ENCODE data around the gene USP10.

Gene USP10

DNA sequence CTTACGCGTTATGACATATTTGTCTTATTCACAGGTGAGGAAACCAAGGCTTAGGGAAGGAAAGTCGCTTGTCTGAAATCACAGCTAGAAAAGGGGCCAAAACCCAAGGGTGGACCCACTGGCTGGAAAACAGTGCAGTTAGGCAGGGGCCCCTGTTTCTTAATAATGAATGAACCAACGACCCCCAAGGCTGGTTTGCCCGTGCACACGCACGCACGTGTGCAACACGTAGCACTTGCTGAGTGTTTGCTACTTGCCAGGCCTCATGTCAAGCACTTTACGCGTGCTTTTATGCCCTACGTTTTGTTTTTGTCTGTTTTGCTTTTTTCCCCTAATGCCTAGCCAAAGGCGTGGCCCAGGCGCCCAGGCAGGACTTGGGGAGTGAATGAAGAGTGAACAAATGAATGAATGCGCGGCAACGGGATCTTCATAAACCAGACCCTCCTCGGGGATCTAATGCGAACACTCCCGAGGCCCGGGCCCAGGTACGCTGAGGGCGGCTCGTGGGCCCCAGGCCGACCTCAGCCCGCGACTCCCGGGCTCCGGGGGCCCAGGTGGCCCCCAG, 571 bp upstream of the USP10 start:
- DNase-seq (ENCODE audit: low spot score) = no peak
- Mint-ChIP-seq H3K4me3 (peak overlapping the region; percentile 82), H3K4me1 (ENCODE audit: low read depth) (peaks cover 28% of the 10 kb centered on the region), H3K27me3 (ENCODE audit: low read depth) (no peaks in the 10 kb centered on the region), H3K27ac (peak overlapping the region; percentile 86), H3K36me3 (ENCODE audit: low read depth) (peaks cover 2% of the 10 kb centered on the region), H3K9me3 (no peaks in the 10 kb centered on the region)

GRCh38 chr16:84700446-84701300, 873 bp downstream of the USP10 start:
- Mint-ChIP-seq H3K4me1 (ENCODE audit: low read depth) (peaks cover 36% of the 10 kb centered on the region), H3K4me3 (peak overlapping the region; percentile 97), H3K27ac (peak overlapping the region; percentile 96), H3K27me3 (ENCODE audit: low read depth) (no peaks in the 10 kb centered on the region), H3K9me3 (no peaks in the 10 kb centered on the region), H3K36me3 (ENCODE audit: low read depth) (peaks cover 4% of the 10 kb centered on the region)
- DNase-seq (ENCODE audit: low spot score) = peak; percentile 39

- Mint-ChIP-seq H3K27me3 (ENCODE audit: low read depth) (no peaks in the 10 kb centered on the region), H3K9me3 (no peaks in the 10 kb centered on the region), H3K36me3 (ENCODE audit: low read depth) (peaks cover 4% of the 10 kb centered on the region), H3K4me1 (ENCODE audit: low read depth) (peaks cover 36% of the 10 kb centered on the region), H3K27ac (no peak overlapping the region), H3K4me3 (no peak overlapping the region)
- DNase-seq (ENCODE audit: low spot score) = no peak
These were observed 3.9 kb downstream of the USP10 start for GRCh38 chr16:84703681-84704080.

DNA sequence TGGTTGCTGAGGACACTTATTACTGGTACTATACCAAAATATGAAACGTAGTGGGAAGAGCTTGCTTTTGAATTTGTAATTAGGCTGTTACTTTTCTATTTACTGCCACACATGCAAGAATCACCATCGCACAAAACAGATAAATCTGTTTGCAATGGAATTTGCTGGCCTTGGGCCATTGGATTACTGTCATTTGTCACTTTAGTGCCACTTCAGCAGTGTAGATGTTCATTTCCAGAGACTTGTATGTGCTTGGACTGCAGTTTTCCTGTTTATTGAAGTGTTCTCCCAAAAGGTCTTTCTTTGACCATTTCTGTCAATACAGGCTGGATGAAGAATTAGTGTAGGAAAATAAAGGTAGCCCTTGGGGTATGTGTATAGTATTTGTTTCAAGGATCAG, 4.5 kb downstream of the USP10 start:
- H3K27me3 Mint-ChIP-seq (ENCODE audit: low read depth) = no peaks in the 10 kb centered on the region
- H3K9me3 Mint-ChIP-seq = no peaks in the 10 kb centered on the region
- peaks cover 33% of the 10 kb centered on the region for H3K4me1 Mint-ChIP-seq (ENCODE audit: low read depth)
- H3K27ac Mint-ChIP-seq = no peak overlapping the region
- DNase-seq (ENCODE audit: low spot score) = no peak
- no peak overlapping the region for H3K4me3 Mint-ChIP-seq
- peaks cover 4% of the 10 kb centered on the region for H3K36me3 Mint-ChIP-seq (ENCODE audit: low read depth)

DNA sequence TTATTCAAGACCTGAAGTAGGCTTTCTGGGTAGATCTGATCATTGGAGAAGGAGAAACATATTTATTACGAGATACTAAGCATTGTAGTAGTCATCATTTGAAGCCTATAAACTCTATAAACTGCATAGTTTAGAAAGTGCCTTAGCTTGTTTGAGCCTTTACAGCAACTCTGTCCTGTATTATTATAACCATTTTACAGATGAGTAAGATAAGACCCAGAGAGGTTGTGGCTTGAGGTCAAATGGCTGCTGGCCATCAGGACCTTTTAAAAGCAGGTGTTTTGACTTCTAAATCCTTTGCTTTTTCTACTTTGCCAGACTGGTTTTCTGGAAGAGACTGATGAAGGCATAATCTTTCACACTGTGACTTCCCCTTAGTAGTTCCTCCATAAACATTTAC, 7.1 kb downstream of the USP10 start:
- H3K36me3 Mint-ChIP-seq (ENCODE audit: low read depth) = peaks cover 2% of the 10 kb centered on the region
- H3K27ac Mint-ChIP-seq = no peak overlapping the region
- H3K4me1 Mint-ChIP-seq (ENCODE audit: low read depth) = peaks cover 23% of the 10 kb centered on the region
- no peaks in the 10 kb centered on the region for H3K27me3 Mint-ChIP-seq (ENCODE audit: low read depth)
- no peak for DNase-seq (ENCODE audit: low spot score)
- no peak overlapping the region for H3K4me3 Mint-ChIP-seq
- H3K9me3 Mint-ChIP-seq = no peaks in the 10 kb centered on the region

DNA sequence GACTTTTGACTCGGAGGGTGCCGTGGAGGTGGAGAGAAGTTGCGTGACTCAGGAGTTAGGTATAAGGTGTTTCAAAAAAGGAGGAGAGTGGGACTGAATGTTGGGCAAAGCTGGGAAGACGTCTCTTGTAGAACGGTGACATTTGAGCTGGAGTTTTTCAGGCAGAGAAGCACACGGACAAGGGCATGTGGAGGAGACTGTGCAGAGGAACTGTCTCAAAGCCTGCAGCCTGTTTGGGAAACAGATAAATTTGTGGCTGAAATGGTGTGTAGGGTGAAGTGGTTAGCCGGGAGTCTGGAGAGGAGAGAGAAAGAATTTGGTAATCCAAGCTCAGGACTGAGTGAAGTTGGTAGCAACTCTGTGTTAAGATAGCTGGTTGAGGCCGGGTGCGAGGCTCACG, 9.8 kb downstream of the USP10 start:
- H3K4me1 Mint-ChIP-seq (ENCODE audit: low read depth) = peaks cover 12% of the 10 kb centered on the region
- peaks cover 2% of the 10 kb centered on the region for H3K36me3 Mint-ChIP-seq (ENCODE audit: low read depth)
- H3K9me3 Mint-ChIP-seq = no peaks in the 10 kb centered on the region
- no peak overlapping the region for H3K27ac Mint-ChIP-seq
- DNase-seq (ENCODE audit: low spot score) = no peak
- no peak overlapping the region for H3K4me3 Mint-ChIP-seq
- no peaks in the 10 kb centered on the region for H3K27me3 Mint-ChIP-seq (ENCODE audit: low read depth)

DNA sequence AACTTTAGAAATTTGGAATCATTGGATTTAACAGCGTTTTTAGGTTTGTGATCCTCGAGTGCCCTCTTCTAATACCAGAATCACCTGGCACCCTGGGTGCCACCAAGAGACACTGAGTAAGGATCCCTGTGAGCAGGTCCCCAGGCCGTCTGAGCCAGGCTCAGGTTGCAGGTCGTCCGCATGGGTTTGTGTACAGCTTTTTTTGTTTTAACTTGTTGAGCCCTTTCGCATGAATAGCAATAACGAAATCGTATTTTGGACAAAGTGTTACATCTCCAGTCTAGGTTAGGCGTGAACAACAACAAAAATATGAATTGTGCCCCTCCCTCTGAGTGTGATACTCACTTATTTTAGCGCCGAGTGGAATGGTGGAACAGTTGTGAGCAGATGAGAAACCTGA, 10.9 kb downstream of the USP10 start:
- Mint-ChIP-seq H3K4me3 (no peak overlapping the region), H3K9me3 (no peaks in the 10 kb centered on the region), H3K4me1 (ENCODE audit: low read depth) (peaks cover 7% of the 10 kb centered on the region), H3K27ac (no peak overlapping the region), H3K27me3 (ENCODE audit: low read depth) (no peaks in the 10 kb centered on the region), H3K36me3 (ENCODE audit: low read depth) (no peaks in the 10 kb centered on the region)
- DNase-seq (ENCODE audit: low spot score) = no peak

GRCh38 chr16:84712138-84712671, 12.4 kb downstream of the USP10 start:
- no peak overlapping the region for H3K27ac Mint-ChIP-seq
- H3K36me3 Mint-ChIP-seq (ENCODE audit: low read depth) = peaks cover 4% of the 10 kb centered on the region
- no peaks in the 10 kb centered on the region for H3K9me3 Mint-ChIP-seq
- no peaks in the 10 kb centered on the region for H3K27me3 Mint-ChIP-seq (ENCODE audit: low read depth)
- no peak for DNase-seq (ENCODE audit: low spot score)
- no peak overlapping the region for H3K4me3 Mint-ChIP-seq
- peaks cover 7% of the 10 kb centered on the region for H3K4me1 Mint-ChIP-seq (ENCODE audit: low read depth)

GRCh38 chr16:84712801-84713775, 13.3 kb downstream of the USP10 start:
- Mint-ChIP-seq H3K4me3 (no peak overlapping the region), H3K9me3 (no peaks in the 10 kb centered on the region), H3K27ac (no peak overlapping the region), H3K27me3 (ENCODE audit: low read depth) (no peaks in the 10 kb centered on the region), H3K4me1 (ENCODE audit: low read depth) (peaks cover 14% of the 10 kb centered on the region), H3K36me3 (ENCODE audit: low read depth) (peaks cover 8% of the 10 kb centered on the region)
- DNase-seq (ENCODE audit: low spot score) = no peak

GRCh38 chr16:84714028-84714427, 14.2 kb downstream of the USP10 start:
- Mint-ChIP-seq H3K4me1 (ENCODE audit: low read depth) (peaks cover 14% of the 10 kb centered on the region), H3K36me3 (ENCODE audit: low read depth) (peaks cover 8% of the 10 kb centered on the region), H3K9me3 (no peaks in the 10 kb centered on the region), H3K27ac (no peak overlapping the region), H3K27me3 (ENCODE audit: low read depth) (no peaks in the 10 kb centered on the region), H3K4me3 (no peak overlapping the region)
- no peak for DNase-seq (ENCODE audit: low spot score)

GRCh38 chr16:84715424-84715823, 15.6 kb downstream of the USP10 start:
- Mint-ChIP-seq H3K9me3 (no peaks in the 10 kb centered on the region), H3K27me3 (ENCODE audit: low read depth) (no peaks in the 10 kb centered on the region), H3K36me3 (ENCODE audit: low read depth) (peaks cover 10% of the 10 kb centered on the region), H3K4me3 (no peak overlapping the region), H3K27ac (no peak overlapping the region), H3K4me1 (ENCODE audit: low read depth) (peaks cover 20% of the 10 kb centered on the region)
- DNase-seq (ENCODE audit: low spot score) = no peak

DNA sequence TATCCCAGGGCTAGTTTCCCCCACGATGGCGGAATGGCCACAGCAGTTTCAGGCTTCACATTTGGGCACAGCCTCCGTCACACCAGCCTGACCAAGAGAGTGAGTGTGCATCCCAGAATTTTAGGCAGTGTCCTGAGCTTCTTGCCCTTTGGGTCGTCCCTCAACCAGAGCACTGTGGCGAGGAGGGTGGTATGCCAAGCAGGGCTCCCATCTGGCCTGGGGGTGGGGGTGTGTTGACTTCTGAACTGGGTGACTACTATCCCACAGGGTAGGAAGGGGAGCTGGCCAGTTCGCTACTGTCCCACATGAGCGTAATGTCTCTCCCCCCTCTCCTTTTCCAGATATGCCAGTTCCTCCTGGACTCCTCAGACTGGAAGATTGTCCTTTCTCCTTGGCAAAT, 16.1 kb downstream of the USP10 start:
- H3K27ac Mint-ChIP-seq = no peak overlapping the region
- H3K4me1 Mint-ChIP-seq (ENCODE audit: low read depth) = peaks cover 20% of the 10 kb centered on the region
- H3K9me3 Mint-ChIP-seq = no peaks in the 10 kb centered on the region

DNA sequence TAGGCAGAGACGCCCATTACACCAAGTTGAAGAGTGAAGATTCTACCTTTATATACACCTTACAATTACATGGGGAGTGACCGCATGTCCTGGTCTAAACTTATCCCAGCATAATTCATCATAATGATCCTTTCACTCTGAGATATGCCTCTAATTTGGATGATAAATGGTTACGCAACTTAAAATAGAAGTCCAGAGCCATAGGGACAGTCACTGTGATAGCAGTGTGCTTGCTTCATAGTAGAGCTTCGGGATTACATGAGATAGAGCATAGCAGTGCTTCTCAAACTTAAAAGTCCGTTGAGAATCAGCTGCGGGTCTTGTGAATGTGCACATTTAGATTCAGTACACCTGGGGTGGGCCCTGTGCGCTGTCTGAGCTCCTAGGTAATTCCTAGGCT, 16.9 kb downstream of the USP10 start:
- H3K4me1 Mint-ChIP-seq (ENCODE audit: low read depth) = peaks cover 20% of the 10 kb centered on the region

More for the DNA sequence above, 16.1 kb downstream of the USP10 start:
- H3K4me3 Mint-ChIP-seq = no peak overlapping the region
- no peaks in the 10 kb centered on the region for H3K27me3 Mint-ChIP-seq (ENCODE audit: low read depth)
- H3K36me3 Mint-ChIP-seq (ENCODE audit: low read depth) = peaks cover 10% of the 10 kb centered on the region
- DNase-seq (ENCODE audit: low spot score) = no peak

More for the DNA sequence above, 16.9 kb downstream of the USP10 start:
- Mint-ChIP-seq H3K36me3 (ENCODE audit: low read depth) (peaks cover 13% of the 10 kb centered on the region), H3K27ac (no peak overlapping the region), H3K9me3 (no peaks in the 10 kb centered on the region), H3K27me3 (ENCODE audit: low read depth) (no peaks in the 10 kb centered on the region), H3K4me3 (no peak overlapping the region)
- DNase-seq (ENCODE audit: low spot score) = no peak
